GM21515 (cell line): ENCODE measurements around the gene RAB31.

Experiments used
- ATAC-seq: cut with Tn5 transposase; IDR thresholded peaks from one replicate; pipeline ENCODE4 v1.9.1; 2021; ENCODE audit not compliant: unreplicated experiment

RAB31 gene

DNA sequence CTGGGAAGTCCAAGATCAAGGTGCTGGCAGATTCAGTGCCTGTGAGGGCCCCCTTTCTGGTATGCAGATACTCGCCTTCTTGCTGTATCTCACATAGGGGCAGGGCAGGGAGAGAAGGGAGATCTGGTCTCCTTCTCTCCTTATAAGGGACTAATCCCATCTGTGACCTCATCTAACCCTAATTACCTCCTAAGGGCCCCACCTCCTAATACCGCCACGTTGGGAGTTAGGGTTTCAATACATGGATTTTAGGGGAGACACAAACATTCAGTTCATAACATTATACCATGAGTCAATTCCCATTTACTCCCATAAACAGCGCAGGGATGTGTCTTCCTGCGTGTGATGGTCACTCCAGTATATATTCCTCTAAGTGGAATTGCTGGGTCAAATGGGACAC is 103.9 kb downstream of the RAB31 start:
- ATAC-seq, result no peak

DNA sequence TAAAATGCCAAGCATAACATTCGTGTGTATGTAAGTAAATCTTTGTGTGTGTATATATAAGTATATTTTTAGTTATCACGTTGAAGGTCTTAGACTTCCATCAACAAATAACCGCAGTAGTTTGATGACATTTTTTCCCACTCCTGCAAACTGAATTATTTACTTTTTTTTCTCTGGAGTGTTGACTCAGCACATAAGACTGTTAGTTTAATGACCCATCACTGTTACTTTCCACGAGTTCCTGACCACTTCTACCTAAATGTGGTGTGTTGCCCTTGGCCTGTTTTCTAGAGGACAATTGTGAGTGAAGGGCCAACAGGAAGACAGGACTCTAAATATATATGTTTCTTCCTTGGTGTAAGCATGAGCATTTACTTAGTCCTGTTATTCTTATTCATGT is 106.3 kb downstream of the RAB31 start:
- ATAC-seq, result no peak

DNA sequence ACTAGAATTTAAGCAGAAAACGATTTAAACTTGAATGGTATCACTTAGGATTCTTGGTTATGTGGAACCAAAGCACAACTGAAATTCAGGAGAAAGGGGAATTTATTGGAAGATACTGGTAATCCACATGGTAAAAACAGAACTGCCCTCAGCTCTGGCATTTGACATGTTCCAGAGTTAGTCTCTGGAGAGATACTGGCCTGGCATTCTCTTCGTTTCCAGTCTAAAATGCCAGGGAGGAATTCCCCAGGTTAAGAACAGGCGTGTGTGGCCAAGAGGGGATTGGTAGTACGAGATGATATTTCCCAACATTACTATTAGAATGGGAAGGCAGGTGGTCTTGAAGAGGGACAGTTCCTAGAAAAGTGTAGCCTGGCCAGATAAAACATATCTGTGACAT is 109.2 kb downstream of the RAB31 start:
- ATAC-seq, result no peak

DNA sequence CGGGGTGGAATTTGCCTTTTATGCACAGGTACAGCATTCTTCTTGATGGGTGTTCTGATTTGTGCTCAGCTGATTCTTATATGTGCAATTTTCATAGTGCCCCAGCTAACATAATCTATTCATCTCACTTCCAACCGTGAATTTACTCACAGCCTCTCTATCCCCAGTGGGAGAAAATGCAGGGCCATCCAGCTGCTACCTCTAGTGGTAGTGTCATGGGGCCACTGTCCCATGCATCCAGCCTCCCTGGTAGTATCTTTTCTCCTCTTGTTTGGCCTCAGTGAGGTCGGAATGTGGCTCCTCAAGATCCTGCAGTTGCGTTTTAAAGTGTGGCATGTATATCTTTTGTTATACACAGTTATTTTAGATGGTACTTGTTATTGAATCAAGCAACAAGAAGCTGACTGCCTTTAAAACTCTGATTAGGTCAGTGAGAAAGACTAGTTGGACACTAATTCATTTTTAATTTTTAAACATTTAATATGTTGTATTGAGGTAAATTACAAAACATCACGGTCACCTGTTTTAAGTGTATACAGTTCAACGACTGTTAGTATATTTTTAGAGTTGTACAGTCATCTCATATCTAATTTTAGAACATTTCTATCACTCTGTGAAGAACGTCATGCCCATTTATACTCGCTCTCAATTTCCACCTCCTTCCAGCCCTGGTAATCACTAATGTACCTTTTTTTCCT is 109.8 kb downstream of the RAB31 start:
- ATAC-seq, result no peak

DNA sequence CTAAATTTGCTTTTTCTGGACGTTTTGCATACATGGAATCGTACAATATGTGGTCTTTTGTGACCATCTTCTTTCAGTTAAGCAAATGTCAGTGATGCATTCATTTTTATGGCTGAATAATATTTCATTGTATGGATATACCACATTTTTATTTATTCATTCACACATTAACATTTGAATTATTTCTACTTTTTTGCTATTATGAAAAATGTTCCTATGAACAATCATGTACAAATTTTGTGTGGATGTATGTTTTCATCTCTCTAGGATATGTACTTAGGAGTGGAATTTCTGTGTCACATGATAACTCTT is 110.3 kb downstream of the RAB31 start:
- no peak for ATAC-seq

DNA sequence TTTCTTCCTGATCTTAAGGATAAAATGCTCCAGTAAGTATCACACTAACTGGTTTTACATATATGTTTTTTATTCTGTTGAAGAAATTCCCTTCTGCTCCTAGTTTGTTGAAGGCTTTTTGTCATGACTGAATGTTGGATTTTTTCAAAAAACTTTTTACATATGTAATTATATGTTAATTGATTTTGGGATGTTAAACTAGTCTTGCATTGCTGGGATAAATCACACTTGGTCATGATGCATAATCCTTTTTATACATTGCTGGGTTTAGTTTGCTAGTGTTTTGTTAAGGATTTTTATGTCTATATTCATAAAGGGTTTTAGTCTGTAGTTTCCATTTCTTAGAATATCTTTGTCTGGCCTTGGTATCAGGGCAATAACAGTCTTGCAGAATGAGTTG is 112.0 kb downstream of the RAB31 start:
- ATAC-seq, result no peak

DNA sequence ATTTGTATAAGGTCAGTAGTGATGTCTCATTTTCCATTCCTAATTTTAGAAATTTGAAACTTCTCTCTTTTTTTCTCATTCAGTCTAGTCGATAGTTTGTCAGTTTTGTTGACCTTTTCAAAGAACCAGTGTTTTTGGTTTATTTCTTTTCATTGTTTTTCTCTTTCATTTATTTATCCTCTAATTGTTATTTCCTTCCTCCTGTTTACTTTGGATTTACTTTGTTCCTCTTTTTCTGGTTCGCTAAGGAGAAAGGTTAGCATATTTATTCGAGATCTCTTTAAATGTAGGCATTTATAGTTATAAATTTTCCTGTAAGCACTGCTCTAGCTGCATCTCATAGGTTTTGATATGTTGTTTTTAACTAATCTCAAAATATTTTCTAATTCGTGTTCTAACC is 112.6 kb downstream of the RAB31 start:
- ATAC-seq, result no peak

DNA sequence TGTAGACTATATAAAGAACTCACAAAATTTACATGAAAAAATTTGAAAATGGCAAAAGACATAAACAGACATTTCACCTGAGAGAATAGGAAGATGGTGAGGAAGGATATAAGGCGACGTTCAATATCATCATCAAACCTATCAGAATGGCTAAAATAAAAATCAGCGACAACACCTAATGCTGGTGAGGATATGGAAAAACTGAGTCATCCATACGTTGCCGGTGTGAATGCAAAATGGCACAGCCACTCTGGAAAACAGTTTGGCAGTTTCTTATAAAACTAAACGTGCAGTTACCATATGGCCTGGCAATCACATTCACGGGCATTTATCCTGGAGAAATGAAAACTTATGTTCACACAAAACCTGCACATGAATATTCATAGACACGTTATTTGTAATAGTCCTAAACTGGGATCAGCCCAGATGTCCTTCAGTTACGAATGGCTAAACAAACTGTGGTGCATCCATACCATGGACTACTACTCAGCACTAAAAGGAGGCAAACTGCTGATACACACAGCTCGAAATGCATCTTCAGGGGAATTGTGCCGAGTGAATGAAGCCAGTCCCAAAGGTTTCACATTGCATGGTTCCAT is 114.6 kb downstream of the RAB31 start:
- no peak for ATAC-seq

DNA sequence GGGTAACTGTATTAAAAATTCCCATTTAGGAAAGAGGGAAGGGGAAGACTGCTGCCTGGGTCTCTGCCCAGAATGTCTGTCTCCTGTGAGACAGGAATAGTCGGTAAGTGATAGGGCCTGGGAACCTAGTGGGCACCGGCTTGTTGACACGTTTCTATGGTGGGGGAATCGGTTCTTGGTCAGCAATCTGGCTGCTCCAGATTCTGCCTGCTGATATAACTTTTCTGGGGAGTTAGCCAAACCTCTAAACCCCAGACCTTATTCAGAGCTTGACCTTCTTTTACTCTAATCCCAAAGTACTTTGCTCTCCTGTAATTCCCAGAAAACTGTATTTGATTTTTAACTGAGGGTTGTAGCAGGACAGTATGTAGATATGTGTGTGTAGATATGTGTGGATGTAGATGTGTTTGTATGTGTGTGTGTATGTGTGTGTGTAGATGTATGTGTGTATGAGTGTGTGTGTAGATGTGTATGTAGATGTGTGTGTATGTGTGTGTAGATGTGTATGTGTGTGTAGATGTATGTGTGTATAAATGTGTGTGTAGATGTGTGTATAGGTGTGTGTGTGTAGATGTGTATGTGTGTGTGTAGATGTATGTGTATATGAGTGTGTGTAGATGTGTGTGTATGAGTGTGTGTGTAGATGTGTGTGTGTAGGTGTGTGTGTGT is 115.8 kb downstream of the RAB31 start:
- no peak for ATAC-seq

DNA sequence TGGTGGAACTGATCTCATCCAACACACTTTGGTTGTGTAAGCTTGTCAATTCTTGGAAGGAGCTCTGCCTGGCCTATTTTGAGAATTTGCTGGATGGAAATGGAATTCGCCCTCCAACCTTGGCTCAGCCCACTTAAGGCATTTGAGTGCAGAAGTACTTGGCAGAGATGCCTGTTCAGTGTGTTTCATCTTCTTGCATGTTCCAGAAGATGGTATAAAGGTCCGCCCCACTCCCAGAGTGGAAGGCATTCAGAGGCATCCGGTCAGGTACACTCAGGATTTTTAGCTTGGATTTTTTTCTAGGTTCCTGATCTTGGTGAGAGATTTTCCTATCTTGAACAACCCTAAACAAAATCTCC is 116.4 kb downstream of the RAB31 start:
- ATAC-seq, result no peak

DNA sequence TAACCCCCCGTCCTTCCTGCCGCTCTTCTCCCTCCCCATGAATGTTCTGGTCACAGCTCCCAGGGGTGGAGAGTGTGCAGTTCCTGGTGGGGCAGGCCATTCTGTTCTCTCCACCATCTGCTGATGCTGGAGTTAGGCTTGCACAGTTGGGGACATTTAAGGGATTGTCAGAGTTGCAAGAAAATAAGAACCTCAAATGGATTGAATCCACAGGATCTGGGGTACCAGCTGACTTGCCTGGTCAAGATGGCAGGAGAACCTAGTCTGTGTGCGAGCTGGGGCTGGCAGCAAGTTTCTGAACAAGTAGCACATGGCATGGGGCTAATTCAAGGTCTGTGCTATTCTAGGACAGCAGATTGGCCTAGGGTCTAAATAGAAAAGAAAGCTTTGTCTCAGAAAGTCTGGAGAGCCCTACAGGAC is 116.9 kb downstream of the RAB31 start:
- ATAC-seq, result no peak

DNA sequence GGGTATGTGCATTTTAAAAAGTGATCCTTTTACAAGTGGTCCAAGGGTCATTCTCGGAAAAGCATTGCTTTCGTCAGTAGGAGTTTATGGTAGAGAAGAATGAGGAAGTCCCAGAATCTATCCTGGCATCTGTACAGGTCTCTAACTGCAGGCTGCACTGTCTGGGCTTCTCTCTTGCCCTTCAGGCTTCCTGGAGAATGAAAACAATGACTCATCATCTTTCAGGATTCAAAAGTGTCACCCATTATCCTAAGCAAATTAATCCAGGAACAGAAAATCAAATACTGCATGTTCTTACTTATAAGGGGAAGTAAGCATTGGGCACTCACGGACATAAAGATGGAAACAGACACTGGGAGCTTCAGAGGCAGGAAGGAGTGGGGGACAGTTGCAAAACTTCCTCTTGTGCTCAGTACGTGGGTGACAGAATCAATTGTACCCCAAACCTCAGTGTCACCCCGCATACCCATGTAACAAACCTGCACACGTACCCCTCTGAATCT is 117.5 kb downstream of the RAB31 start:
- ATAC-seq, result no peak

DNA sequence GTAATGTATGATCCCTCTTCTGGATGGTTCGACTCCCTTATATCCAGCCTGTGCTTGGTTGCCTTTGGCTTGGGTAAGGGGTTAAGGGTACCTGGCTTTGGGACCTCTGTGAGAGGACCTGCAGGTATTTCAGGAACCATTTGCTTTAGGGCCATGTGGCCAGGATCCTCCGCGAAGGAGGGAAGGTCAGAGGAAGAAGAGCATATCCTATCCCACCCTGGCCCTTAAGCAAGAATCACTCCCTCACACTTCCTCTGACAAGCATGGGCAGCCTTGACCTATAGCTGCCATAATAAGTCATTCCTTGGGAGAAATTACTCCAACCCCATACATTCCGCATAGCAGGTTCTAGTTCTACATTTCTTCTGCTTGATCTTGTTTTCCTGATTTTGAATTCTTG is 118.6 kb downstream of the RAB31 start:
- no peak for ATAC-seq

DNA sequence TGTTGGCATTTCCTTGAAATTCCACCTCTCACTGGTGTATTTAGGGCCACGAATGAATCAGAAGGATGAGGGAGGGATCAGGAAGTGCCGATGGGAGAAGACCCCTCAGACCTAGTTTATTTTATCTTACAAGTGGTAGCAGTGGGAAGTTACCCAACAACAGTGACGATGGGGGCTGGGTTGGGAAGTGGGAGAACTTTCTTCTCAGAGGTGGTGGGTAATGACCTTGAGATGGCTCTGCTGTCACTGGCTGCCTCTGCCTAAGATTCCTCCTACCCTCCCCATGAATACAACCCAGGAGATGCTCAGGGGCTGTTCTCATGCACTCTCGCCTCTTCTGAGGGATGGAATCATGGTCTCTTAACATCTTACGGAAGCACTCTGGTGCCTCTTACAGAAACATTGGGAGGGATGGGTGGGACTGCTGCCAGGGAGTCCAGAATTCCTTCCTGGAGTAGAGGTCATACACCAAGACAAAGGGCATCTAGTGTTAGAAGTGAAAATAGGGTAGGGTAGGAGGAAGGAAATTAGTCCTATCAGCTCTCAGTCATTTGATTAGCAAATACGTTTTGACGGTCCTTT is 119.2 kb downstream of the RAB31 start:
- ATAC-seq, result no peak

DNA sequence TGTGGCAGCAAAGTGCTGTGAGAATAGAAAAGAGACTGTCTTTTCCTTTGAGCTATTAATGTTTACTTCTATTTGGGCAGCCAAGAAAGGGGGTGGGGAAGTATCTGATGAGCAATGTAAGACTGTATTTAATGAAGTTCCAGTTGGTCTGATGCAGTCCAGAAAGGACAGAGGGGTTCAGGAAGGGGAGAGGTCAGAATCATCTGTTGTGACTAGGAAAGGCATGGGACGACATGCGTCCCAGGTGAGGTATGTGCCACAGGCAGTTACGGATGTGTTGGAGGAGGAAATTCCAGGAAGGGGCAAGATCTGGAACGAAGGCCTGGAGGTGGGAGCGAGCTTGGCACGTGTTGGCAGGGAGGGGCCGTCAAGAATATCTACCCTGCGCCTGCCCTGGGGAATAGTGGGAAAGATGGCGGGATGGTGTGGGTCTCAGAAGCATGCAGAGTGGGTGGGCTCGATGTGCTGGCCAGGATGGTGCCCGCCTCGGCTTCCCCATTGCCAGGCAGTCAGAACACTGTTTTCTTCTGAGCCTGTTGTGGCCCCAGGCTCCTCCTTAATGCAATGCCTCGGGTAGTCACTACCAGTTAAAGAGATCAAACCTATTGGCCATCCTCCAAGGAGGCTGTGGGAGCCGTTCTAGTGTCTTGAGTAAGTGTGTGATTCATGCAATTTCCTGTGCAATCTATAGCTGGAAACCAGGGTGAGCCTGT is 119.8 kb downstream of the RAB31 start:
- no peak for ATAC-seq

DNA sequence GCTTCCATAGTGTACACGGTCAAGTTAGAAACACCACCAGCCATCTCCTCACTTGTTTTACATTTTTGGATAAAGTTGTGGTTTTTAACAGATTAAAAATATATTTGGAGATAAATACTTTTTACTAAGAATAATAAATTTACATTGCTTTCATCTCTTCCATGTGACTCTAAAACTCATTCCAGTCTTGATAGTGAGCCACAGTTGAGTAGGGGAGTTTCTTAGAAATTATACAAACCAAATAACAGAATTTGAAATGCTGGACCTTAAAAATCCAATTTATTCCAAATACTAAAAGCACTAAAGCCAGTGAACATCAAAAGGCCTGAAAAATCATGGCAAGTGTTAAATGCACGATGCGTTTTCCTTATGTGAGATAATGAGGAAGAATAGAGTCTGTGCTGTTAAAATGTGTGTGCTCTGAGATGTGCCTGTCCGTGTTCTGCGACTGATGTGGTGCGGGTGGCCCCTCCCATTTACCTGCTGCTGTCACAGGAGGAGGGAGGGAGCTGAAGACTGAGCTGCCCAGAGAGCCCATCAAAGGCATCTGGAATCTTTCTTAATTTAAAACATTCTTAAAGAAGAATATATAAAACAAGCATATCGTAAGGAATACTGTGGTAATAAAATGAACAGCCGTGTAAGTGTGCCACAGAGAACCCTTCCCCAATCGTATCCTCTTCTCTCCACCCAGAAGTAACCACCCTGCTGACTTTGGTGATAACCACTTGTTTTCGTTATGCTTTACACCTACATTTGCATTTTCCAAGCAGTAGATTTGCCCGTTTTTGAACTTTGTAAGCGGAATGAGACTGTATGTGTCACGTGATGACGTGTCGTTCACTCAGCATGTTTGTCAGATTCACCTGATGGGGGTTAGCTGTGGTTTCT is 120.7 kb downstream of the RAB31 start:
- ATAC-seq, result no peak

DNA sequence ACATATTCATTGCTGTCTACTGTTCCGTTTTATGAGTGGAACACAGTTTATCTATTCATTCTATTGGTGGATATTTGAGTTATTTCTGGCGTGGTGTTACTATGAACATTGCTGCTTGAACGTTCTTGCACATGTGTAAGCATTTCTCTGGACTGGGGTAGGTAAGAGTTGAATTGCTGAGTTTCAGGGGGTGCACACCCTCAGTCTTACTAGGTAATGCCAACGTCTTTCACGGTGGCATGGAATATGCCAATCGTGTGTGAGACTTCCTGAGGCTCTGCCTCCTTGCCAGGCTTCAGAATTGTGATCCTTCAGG is 121.3 kb downstream of the RAB31 start:
- ATAC-seq, result no peak

DNA sequence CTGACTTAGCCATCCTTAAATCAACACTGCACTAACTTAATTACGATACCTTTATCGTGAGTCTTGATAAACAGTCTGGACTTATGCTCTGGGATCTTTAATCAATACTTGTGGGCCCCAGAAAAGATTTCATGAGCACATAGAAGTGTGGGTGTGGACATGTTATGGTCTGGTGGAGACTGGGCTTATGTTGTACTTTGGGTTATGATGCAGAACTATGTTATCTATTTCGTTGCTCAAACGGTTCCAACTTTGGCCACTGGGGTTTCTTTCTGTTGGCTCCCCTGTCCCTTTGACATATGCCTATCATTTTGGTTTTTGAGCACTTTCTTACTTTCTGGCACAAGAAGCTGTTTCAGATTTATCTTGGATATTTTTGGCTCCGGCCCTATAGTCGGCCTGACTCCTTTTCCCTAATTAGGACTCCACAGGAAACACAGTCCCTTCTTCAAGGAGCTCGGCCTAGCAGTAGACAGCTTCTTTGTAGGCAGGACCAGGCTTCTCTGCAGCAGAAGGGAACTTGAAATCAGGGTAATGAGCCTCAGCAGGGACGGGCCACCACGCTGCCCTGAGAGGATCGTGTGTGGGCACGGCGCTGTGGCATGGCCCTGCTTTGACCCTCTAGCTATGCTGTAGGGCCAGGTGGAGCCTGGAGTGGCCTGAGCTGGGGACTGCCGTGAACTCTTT is 123.1 kb downstream of the RAB31 start:
- no peak for ATAC-seq

DNA sequence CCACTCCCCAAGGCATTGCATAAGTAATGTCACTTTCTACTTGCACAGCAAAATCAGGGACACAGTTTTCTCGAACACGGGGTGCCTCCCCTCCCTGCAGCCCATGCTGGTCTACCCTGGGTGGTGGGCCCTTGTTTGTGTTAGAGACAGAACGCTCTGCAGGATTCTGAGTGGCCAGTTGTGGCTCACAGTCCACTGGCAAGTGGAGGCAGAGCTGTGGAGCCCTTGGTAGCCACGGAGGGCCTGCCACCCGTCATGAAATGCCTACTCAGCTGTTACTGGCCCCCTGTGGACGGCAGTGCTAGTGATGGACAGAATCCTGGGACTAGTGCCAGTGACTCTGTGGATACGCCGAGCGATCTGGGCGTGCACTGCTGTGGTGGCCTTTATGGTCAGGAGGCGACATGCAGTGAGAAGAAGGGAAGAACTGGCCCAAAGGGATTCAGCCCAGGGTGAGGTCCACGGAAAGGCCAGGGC is 123.7 kb downstream of the RAB31 start:
- no peak for ATAC-seq

DNA sequence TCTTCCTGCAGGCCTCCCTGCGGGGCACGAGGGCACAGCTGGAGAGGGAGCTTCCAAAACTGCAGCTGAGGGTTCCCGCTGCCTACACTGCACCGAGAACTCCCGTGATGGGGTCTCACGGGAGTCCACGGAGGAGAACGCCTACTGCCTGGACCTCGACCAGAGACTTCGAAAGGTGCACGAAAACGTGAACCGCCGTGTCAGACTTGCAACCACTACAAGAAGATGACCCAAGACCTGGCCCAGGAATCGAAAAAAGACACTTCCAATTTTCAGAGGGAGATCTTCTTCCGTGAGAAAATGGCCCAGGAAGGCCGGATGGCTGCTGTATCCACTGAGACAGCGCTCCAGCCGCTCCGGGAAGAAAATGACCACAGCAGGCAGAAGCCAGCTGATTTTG is 124.8 kb downstream of the RAB31 start:
- no peak for ATAC-seq
